Measurements from ENCODE around the gene MELTF.

- no peak for TF ChIP-seq EZH2phosphoT487 (IDR thresholded peaks at IDR 0.05; ENCODE audit: borderline replicate concordance)
- TF ChIP-seq, protein P1, sequence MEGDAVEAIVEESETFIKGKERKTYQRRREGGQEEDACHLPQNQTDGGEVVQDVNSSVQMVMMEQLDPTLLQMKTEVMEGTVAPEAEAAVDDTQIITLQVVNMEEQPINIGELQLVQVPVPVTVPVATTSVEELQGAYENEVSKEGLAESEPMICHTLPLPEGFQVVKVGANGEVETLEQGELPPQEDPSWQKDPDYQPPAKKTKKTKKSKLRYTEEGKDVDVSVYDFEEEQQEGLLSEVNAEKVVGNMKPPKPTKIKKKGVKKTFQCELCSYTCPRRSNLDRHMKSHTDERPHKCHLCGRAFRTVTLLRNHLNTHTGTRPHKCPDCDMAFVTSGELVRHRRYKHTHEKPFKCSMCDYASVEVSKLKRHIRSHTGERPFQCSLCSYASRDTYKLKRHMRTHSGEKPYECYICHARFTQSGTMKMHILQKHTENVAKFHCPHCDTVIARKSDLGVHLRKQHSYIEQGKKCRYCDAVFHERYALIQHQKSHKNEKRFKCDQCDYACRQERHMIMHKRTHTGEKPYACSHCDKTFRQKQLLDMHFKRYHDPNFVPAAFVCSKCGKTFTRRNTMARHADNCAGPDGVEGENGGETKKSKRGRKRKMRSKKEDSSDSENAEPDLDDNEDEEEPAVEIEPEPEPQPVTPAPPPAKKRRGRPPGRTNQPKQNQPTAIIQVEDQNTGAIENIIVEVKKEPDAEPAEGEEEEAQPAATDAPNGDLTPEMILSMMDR (conservative IDR thresholded peaks at IDR 0.05; ENCODE audit: low read length): no peak
Measured at GRCh38 chr3:196997311-196997710, 32.3 kb downstream of the MELTF start.
